Stimulated activated CD4-positive, alpha-beta T cell treated with anti-CD3 and anti-CD28 coated beads, Interleukin-1b, Interleukin-23, amount 100 ng/mL, for 48 hours (primary cell): ENCODE results near the gene MSI2.

Source experiments
- DNase-seq: peaks from one replicate; pipeline ENCODE4 v3.0.0-alpha.2; 2020

MSI2 gene

DNA sequence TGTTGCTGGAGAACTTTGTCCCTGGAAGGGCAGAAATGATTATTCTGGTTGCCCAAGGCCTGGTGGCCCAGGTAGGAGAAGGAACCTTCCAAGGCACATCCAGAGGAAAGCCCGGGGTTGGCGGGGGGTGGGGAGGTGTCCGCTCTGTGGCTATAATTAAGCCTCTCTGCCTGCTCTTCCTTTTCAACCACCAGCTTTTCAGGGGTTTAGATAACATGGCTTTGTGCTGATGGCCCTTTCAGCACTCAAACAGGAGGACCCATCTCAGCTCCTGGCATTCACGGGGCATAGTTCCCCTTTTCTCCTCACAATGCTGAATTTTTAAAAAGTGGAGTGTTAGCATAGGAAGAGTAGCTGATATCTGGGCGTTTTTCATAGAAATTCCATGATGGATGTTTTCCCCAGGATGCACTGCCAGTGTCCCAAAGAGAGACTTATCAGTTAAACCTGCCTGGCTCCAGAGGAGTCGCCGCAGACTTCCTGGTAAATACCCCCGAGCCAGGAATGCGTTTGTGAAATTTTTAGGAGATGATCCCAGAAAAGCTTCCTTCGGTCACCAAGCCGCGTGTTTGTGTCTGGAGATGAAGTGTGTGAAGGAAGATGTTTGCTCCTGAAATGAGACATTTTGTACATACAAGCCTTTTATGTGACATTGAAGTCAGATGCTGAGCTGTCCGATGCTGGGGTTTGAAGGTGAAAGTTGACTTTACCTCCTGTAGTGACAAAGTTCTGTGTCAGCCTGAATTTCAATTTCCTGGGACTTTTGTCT lies 188.5 kb downstream of the MSI2 start:
- no peak for DNase-seq

DNA sequence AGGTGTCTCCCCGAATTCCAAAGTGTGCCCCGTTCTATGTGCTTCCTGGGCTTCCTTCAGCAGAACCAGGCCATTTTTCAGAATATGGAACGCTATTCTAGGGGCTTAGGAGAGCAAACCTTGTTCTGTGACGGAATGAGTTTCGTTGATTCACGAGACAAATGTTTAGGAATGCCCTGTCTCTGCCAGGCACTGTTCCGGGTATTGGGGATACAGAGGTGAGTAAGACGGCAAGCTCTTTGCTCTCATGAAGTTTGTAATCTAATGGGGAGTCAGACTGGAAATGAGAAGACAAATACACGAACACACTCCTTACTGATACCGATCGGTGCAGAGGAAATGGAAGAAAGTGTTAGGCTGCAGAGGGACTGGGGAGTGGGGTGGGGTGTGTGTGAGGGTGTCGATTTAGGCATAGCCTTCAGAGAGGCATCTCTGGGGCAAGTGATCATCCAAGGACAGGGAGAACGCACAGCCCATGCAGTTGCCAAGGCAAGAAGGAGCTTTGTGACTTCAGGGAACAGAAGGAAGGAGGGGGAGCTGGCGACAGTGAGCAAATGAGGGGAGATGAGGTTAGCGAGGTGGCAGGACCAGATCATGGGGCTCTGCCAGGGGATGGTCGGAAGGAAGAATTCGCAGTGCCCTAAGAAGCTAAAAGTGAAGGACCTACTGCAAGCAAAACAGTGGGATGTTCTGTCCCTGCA lies 189.6 kb downstream of the MSI2 start:
- DNase-seq, result no peak

DNA sequence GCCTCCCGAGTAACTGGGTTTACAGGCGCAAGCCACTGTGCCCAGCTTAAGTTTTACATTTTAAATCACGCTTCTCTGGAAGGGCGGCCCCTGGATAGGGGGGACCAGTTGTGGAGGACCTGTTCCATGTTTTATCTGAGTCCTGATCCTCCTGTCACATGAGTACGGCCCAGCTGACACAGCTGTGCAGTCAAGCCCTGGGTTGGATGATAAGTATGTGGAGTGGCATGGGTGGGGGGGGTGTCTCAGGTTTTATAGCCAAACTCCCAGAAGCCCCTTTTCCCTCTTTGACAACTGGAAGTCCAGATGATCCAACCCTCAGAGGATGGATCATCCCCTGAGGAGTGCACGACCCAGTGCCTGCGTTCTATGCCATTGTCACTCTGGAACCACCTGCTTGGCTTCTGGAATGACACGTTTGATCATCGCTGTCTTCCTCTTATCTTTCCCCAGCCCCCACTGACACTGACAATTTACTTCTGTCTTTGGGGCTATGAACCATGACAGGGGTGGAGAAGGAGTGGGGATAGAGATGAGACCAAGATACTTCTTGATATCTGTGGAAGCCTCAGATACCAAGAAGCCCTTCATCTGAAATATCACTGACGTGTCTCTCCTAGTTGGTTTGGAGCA lies 191.2 kb downstream of the MSI2 start:
- no peak for DNase-seq

DNA sequence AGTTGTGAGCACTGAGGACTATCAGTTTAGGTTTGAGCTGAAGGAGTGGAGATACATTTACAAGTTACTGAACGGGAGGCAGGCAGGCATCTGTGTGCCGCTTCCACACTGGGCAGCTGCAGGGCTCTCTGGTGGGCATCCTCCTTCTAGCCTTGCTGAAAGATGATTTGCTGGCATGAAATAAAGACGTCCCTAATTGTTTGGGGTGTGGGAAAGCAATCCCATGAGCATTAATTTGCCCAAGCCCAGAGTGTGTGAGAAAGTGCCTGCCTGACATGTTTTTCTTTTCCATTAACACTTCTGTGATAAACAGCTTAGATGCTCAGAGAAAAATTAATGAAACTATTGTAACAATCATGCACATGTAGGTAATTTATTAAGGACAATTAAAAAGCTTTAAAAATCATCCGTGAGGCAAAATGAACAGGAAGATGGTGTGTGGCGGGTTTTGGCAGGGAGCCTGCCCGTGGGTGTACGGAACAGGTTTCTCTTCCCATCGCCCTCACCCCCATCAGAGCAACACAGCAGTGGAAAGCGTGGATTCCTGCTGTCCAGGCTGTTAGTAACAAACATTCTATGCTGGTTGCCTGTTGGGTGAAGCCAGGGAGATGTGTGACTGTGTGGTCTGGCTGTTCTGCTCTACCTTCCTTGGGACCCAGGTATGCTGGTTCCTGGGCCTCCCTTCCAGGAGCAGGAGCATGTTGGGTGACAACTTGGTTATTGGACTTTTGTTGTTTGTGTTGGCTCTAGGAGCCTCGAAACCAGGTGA lies 191.9 kb downstream of the MSI2 start:
- no peak for DNase-seq

DNA sequence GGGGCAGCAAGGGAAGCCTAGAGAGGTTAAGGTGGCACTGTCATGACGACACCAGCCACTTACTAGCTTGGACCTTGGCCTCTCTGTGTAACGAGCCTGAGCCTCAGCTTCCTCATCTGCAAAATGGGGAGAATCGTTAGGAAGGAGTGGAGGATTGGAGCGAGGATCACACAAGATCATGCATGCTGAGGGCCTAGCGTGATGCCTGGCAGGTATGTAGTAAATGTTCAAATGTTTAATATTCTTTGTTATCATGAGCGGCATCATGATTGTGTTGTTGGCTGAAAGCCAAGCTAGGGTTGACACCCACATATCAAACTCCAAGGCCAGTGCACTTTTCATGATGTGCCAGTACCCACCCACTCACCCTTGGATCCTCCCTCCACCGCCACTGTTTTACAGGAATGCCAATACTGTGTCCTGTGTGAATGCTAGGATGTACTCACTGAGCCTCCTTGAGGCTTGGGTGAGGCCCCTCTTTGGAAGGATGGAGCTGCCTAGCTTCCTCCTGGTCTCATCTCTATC lies 192.5 kb downstream of the MSI2 start:
- DNase-seq, result no peak

DNA sequence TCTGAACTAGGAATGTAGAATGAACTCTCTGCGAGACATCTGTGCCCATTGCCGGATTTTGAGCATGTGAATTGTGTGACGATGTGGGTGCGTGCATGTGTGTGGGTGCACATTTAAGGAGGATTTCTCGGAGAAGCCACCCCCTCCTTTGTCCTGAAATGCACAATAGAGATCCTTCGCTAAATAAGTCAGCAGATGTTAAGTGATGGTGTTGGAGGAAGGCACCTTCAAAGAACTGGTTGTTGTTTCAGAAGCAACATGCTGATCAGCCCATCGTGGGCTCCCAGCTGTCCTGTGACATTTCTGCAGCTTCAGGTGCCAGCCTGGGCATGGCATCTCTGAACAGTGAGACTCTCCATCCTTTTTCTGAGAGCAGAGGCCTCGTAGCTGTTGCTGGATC lies 194.9 kb downstream of the MSI2 start:
- no peak for DNase-seq

DNA sequence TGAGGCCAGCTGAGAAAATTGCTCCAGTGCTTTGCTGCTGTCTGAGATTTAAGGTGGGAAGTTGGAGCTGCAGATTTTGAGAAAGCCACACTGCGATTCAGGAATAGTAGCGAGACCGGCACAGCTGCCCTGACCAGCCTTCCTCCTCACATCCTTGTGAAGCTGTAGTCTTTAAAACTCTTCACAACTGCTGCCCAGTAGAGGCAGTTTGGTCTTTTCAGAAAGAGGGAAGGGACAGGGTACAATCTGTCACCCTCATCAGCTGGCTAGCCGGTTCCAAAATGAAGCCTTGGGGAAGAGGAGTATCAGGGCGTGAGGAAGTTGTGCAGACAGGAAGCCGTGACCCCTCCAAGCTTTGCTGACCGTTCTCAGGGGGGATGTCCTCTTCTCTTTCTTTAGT lies 195.3 kb downstream of the MSI2 start:
- no peak for DNase-seq

DNA sequence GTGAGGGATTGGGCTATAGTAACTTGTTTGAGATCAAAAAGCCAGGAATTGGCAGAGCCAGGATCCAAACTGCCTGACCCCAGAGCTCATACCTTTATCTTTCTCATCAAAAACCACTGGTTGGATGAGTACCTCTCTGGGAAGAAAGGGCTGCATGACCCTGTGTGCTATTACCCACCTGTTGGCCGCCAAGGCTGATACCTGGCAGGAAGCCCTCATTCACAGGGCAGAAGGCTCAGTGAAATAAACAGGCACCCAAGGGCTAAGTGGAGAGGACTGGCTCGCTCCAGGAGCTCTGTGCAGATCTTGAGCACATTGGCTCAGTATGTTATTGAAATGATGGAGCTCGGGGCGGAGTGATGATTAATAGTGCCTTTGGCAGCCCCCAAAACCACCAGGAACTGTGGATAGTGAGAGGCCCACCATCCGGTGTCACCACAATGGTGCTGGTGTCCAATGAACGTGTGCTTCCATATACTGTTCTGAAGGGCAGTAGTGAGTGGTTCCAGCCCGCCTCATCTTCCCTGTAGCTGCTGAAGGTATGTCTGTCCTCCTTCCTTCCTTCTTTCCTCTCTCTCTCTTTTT lies 197.6 kb downstream of the MSI2 start:
- no peak for DNase-seq

DNA sequence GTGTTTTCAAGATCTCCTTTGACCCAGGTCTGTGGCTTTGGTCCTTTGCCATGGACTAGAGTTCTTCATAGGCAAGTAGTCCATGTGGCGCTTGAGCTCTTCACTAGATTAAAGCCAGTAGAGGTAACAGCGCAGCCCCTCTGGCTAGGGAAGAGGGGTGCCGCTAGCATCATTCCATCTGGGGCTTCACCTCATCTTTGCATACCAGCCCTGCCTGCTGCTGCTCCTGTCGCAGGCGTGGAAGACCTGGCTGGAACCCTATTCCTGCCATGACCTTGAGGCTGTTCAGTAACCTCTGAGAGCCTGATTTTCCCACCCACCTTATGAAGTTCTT lies 198.4 kb downstream of the MSI2 start:
- no peak for DNase-seq

DNA sequence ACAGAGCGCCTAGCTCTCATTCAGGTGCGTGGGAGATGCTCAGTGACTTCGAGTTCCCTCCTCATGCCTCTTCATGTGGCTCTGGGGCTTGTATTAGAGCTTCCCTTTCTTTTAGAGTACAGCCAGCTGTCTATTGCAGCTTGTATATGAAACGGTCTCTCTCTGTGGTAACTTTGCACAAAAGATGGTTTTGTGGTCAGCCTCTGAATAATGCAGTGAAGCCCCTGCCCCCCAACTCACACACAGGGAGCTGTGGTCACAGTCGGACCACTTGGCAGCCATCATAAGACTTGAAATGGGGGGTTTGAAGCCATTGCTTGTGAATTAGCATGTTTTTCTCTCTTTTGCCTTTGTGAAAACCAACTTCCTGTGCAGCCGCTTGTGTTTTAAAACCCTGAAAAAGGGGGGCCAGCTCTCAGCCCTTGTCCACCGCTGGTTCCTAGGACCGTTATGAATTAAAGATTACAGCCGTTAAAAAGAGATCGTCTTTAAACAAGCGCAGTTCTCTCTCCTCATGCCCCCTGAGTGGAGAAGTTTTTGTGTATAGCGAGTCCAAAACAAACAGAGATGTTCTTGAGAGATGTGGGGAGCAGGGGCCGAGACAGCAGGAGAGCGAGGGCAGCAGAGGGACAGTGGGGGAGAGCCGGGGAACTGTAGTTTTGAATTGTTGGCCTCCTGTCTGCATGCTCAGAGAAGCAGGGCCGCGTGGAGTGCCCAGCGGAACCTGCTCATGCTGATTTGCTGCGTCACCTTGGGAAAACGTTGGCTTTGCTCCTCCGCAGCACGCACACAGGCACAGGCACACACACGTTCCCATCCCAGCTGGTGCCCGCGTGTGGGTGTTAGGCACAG lies 199.0 kb downstream of the MSI2 start:
- no peak for DNase-seq

DNA sequence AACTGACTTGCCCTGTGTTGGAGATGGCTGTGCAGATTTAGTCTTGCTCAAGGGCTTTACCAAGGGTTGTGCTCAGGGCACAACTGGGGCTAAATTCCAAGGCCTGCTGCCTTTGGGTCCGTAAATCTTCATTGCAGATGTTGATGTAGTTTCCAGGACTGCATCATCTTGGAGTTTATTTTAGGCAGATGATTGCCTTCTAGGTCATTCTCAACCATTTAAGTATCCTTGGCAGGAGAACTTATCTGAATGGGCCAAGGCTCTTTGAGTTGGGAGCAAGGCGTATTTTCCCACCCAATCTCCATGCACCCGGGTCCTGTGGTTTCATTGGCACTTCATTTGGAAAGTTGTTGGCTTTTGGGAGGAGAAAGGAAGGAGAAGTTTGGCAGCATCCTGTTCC lies 200.3 kb downstream of the MSI2 start:
- DNase-seq, result no peak

DNA sequence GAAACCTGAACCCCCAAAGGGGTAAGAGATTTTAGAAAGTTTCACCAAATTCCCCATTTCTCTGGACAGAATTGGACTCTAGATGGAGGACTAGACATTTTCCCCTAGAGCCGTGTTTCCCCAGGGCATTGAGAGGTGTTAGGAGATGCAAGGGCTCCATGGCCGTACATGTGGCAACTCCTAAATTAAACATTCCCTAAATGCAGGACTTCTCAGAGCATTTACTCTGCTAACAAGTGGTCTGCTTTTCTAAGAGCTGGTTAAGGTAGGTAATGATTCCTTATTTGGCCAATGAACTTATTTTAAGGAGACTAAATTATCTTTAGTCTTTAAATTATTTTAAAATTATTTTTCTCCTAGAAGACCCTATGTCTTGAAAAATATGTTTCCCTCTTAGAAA lies 200.9 kb downstream of the MSI2 start:
- DNase-seq, result no peak

DNA sequence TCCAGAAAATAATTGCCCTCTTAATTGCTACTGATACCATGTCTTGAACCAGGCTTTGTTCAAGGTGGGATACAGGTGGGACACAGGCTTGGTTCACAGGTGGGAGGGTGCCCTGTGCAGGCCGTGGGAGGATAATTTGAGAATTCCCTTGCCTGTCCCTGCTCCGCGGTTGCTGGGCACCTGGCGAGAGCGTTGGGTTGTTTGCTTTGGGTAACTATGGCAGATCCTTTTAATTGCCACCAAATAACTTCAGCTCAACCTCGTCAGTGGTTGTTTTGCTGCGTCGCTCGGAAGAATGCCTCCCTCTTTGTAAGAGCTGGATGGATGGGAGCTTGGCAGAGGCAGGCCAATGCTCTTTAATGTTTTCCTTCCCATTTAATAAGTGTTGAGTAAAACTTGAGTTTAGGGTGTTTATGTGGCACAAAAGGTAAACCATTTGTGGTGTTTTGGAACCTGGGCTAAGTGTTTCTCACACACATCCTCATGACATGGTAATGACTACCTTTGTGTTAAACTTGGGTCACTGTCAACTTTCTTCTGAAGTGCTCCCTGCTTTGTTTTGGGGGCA lies 202.5 kb downstream of the MSI2 start:
- no peak for DNase-seq

DNA sequence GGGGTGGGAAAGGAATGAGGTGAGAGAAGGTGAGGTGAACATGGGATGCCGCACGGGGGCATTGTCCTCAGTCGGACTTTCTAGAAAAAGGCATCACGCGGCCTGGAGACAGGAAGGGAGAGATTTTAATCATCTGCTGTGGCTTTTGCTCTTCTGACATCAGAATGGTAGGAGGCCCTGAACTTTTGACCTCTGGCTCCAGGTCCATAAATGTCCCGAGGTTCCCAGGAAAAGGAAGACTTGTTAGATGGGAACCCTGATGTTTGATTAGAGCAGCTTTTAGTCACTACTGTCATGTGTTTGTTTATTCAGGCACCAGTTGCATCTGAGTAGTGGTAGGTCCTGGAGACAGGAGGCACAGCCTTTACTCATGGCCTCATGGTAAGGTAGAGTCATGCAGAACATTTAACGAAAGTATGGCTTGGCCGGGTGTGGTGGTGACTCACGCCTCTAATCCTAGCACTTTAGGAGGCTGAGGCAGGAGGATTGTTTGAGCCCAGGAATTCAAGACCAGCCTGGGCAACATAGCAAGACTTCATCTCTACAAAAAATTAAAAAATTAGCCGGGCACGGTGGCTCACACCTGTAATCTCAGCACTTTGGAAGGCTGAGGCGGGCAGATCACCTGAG lies 203.1 kb downstream of the MSI2 start:
- peak; percentile 67 for DNase-seq

DNA sequence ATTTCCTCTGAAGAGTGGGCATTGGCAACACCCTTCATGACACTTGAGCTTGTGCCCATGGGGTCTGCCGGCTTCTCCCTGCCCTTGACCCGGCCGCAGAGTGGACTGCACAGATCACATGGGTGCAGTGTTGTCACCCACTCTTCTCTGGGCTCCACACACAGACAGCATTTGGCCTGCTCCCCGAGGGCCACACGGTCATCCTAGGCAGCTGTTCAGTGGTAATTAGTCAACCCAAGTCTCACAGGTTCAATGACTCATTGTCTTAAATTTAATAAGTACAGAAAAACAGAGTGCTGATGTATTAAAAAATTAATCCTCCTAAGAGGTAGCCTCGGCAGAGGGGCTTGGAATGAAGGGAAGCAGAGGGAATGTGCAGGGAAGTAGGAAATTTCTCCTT lies 204.8 kb downstream of the MSI2 start:
- peak; percentile 62 for DNase-seq

DNA sequence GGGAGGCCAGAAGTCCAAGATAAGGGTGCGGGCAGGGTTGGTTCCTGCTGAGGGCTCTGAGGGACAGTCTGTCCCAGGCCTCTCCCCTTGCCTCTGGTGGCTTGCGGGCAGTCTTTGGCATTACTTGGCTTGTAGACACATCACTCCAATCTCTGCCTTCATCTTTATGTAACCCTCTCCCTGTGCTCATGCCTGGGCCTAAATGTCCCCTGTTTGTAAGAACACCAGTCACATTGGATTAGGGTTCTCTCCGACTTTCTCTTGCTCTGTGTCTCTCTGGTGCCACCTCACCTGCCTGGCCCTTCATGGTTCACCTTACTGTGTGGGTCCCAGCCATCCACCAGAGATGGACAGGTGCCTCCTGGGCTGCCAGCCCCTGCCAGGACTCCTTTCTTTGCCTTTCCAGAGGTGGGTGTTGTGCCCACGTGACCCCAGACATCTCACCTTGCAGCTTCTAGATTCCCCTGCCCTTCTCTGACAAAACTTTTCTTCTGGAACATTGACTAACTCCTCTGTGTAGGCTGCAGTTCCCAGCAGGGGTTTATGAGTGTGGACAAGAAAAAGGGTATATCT lies 205.8 kb downstream of the MSI2 start:
- DNase-seq, result no peak

DNA sequence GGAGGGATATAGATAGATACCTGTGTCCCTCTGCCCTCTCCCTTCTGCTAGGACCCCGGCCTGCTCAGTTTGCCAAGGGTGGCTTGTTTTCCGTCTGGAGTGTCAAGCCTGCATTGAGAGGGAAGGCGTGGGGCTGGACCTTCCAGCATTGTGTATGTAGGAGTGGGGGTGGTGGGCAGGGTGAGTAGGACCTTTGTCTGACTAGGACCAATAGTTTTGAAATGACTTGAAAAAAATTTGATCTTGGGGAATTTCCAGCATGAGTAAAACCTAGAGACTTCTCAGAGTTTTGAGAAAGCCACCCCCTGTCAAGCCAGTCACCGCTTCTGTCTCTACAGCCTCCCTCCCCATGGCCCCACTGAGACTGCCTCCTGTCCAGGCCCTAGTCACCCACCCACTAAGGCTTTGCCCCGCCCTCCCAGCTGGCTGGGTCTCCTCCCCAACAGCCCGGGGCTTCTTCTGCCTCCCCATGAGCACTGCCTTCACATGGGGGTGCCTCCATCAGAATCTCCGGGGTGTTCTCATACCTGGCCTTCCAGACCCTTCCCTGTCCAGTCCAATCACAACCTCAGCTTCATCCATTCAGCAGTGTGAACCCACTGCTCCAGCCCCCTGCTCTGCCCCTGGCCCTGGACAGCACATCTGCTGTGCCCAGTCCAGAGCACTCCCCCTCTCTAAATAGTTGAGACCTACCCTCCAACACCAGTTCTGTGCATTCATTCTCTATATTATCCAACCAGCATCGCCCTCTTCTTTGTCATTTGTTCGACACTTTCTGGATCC lies 207.0 kb downstream of the MSI2 start:
- peak; percentile 92 for DNase-seq

DNA sequence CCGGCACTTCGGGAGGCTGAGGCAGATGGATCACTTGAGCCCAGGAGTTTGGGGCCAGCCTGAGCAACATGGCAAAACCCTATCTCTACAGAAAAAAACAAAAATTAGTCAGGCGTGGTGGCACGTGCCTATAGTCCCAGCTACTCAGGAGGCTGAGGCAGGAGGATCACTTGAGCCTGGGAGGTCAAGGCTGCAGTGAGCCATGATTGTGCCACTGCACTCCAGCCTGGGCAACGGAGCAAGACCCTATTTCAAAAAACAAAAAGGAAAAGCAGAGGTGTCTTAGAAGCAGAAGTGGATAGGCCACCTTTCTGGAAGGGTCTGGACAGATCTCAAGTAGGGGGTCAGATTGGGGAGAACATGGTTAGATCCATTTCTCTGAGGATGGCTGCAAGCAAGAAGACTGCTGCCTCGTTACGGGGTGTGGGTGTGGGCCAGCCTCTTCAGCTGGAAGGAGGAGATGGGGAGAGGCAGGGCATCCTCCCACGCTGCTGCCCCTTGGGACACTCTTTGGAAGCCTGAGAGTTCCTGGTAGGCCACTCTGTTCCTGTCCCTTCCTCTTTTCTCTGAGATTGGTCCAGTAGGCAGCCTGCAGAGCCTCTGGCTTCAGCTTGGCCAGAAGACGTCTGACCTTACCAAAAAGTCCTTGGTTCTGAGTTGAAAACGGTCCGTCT lies 208.0 kb downstream of the MSI2 start:
- no peak for DNase-seq

DNA sequence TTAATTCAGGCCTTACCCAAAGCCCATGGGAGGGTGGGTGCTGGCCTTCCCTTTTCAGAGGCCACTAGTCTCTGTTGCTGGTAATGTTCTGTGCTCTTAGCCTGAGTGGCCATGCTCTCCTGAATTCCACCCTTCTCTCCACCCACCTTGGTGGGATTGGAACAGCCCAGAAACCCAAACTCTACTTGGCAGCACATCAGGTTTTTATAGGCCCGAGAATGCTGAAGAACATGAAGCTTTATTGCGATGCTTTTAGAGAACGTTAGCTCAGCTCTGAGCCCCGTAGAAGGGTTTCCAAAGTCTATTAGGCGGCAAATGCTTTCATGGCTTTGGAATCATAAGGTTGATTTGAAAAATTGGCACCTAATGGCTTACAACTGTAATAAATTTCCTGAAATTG lies 209.3 kb downstream of the MSI2 start:
- DNase-seq, result no peak
